HEK293 (cell line): ENCODE data around the gene ITIH2.
"Not testable (repeated sequence)": the region's sequence is repeated elsewhere in the genome, so short reads cannot be mapped to it uniquely, and the experiment has no call there.

Source experiments
- CTCF ChIA-PET: fragments of 350-600 bp; formaldehyde crosslinking; extraction: SDS; loops from one replicate; lab custom pipeline; 2021; ENCODE audit warnings: antibody characterized with exemption; lab: Yijun Ruan, JAX
- POLR2A ChIA-PET: fragments of 300-600 bp; formaldehyde crosslinking; extraction: SDS; loops from one replicate; lab custom pipeline; 2020; ENCODE audit warnings: antibody characterized with exemption, inconsistent platforms; lab: Yijun Ruan, JAX
- H3K27ac ChIP-seq: fragments of 200-500 bp; sonication (Bioruptor generic); 2 replicates; pipeline ENCODE4 v1.5.1; 2014; ENCODE audit warnings: low read depth, low read length, control low read depth, inconsistent platforms; ENCODE audit errors: extremely low read depth
- H3K36me3 ChIP-seq, 2 experiments: fragments of 200-500 bp in 1 of 2; sonication (Bioruptor generic) in 1 of 2; 1 replicate in 1 of 2; 2 replicates in 1 of 2; pipeline ENCODE4 v1.5.1; 2014 to 2017; ENCODE audit warnings: inconsistent platforms in 2 of 2, low read length in 2 of 2; ENCODE audit not compliant: control insufficient read depth in 2 of 2, insufficient read depth in 1 of 2
- H3K4me1 ChIP-seq: fragments of 200-500 bp; sonication (Bioruptor generic); 2 replicates; pipeline ENCODE4 v1.5.1; 2014; ENCODE audit warnings: mild to moderate bottlenecking, low read length, inconsistent platforms; ENCODE audit not compliant: control insufficient read depth, insufficient read depth
- H3K4me3 ChIP-seq: 2 replicates; pipeline ENCODE4 v1.5.1; 2011; ENCODE audit warnings: low read depth, mild to moderate bottlenecking, control low read depth, low read length, moderate library complexity
- H3K9me3 ChIP-seq: fragments of 200-500 bp; sonication (Bioruptor generic); 2 replicates; pipeline ENCODE4 v1.5.1; 2014; ENCODE audit warnings: low read depth, low read length, inconsistent platforms; ENCODE audit not compliant: control insufficient read depth, insufficient read depth
- BCL11B ChIP-seq: fragments of 450-650 bp; formaldehyde crosslinking; IDR thresholded peaks from 2 replicates; pipeline ENCODE4 v1.5.1; 2016; ENCODE audit warnings: low read depth, missing biosample characterization, missing genetic modification characterization
- EGR2 ChIP-seq: fragments of 450-650 bp; formaldehyde crosslinking; IDR thresholded peaks from 2 replicates; pipeline ENCODE4 v1.5.1; 2016; ENCODE audit warnings: low read depth, missing biosample characterization, missing genetic modification characterization
- HOXD13 ChIP-seq: sonication (generic); formaldehyde crosslinking; IDR thresholded peaks from 2 replicates; pipeline ENCODE4 v1.8.0; 2022; ENCODE audit warnings: missing genetic modification reagents, borderline replicate concordance
- INSM2 ChIP-seq: fragments of 450-650 bp; formaldehyde crosslinking; IDR thresholded peaks from 2 replicates; pipeline ENCODE4 v1.5.1; 2016; ENCODE audit warnings: missing biosample characterization, missing genetic modification characterization
- ZBTB1 ChIP-seq: fragments of 450-650 bp; formaldehyde crosslinking; IDR thresholded peaks from 2 replicates; pipeline ENCODE4 v1.5.1; 2016; ENCODE audit warnings: missing biosample characterization, missing genetic modification characterization
- ZNF10 ChIP-seq: fragments of 450-650 bp; formaldehyde crosslinking; IDR thresholded peaks from 2 replicates; pipeline ENCODE4 v1.5.1; 2017; ENCODE audit warnings: missing biosample characterization, missing genetic modification characterization
- ZNF121 ChIP-seq: fragments of 450-650 bp; formaldehyde crosslinking; IDR thresholded peaks from 2 replicates; pipeline ENCODE4 v1.5.1; 2016; ENCODE audit warnings: missing biosample characterization, missing genetic modification characterization
- ZNF155 ChIP-seq: fragments of 450-650 bp; formaldehyde crosslinking; IDR thresholded peaks from 2 replicates; pipeline ENCODE4 v1.5.1; 2016; ENCODE audit warnings: missing biosample characterization, missing genetic modification characterization
- ZNF248 ChIP-seq: fragments of 450-650 bp; formaldehyde crosslinking; IDR thresholded peaks from 2 replicates; pipeline ENCODE4 v1.5.1; 2017; ENCODE audit warnings: missing biosample characterization, missing genetic modification characterization
- ZNF302 ChIP-seq: fragments of 450-650 bp; formaldehyde crosslinking; IDR thresholded peaks from 2 replicates; pipeline ENCODE4 v1.5.1; 2016; ENCODE audit warnings: missing biosample characterization, missing genetic modification characterization, low read depth
- ZNF335 ChIP-seq: fragments of 450-650 bp; formaldehyde crosslinking; conservative IDR thresholded peaks from 2 replicates; pipeline ENCODE4 v1.5.1; 2016; ENCODE audit warnings: missing biosample characterization, missing genetic modification characterization
- ZNF362 ChIP-seq: fragments of 450-650 bp; formaldehyde crosslinking; IDR thresholded peaks from 2 replicates; pipeline ENCODE4 v1.5.1; 2016; ENCODE audit warnings: missing biosample characterization, missing genetic modification characterization
- ZNF404 ChIP-seq: fragments of 450-650 bp; formaldehyde crosslinking; IDR thresholded peaks from 2 replicates; pipeline ENCODE4 v1.5.1; 2017; ENCODE audit warnings: missing biosample characterization, missing genetic modification characterization
- ZNF560 ChIP-seq: fragments of 450-650 bp; formaldehyde crosslinking; IDR thresholded peaks from 2 replicates; pipeline ENCODE4 v1.5.1; 2017; ENCODE audit warnings: missing biosample characterization, missing genetic modification characterization, borderline replicate concordance
- ZNF639 ChIP-seq: fragments of 450-650 bp; formaldehyde crosslinking; IDR thresholded peaks from 2 replicates; pipeline ENCODE4 v1.5.1; 2016; ENCODE audit warnings: missing biosample characterization, missing genetic modification characterization
- ZNF777 ChIP-seq: fragments of 450-650 bp; formaldehyde crosslinking; IDR thresholded peaks from 2 replicates; pipeline ENCODE4 v1.5.1; 2017; ENCODE audit warnings: missing biosample characterization, missing genetic modification characterization, borderline replicate concordance

ITIH2 gene

GRCh38 chr10:7768417-7768816 is 65.3 kb downstream of the ITIH2 start:
- H3K4me1 ChIP-seq = no peaks in the 10 kb centered on the region
- peaks cover 55 to 78% of the 10 kb centered on the region in 2 experiments for H3K36me3 ChIP-seq
- H3K27ac ChIP-seq = no peak overlapping the region
- no peaks in the 10 kb centered on the region for H3K9me3 ChIP-seq
- POLR2A ChIA-PET = no interaction called here
- no peak overlapping the region for H3K4me3 ChIP-seq
- CTCF ChIA-PET = no interaction called here
- no peak for TF ChIP-seq HOXD13 (CRISPR knock-in tag)
- peak; percentile 55; the same call in 1 of the 2 replicates for TF ChIP-seq ZNF10 (tag by site-specific recombination)
- TF ChIP-seq ZNF777 (tag by site-specific recombination) = no peak
- no peak for TF ChIP-seq ZNF248
- TF ChIP-seq ZNF639 (tag by site-specific recombination) = no peak
- no peak for TF ChIP-seq BCL11B (tag by site-specific recombination)

GRCh38 chr10:7773845-7774801 is 71.0 kb downstream of the ITIH2 start:
- no peaks in the 10 kb centered on the region for H3K9me3 ChIP-seq
- H3K4me3 ChIP-seq = no peak overlapping the region
- H3K4me1 ChIP-seq = no peaks in the 10 kb centered on the region
- TF ChIP-seq ZNF335 (tag by site-specific recombination) (no peak), INSM2 (tag by site-specific recombination) (no peak), ZBTB1 (tag by site-specific recombination) (no peak), ZNF560 (no peak), ZNF121 (tag by site-specific recombination) (peak; percentile 59; the same call in 1 of the 2 replicates), ZNF302 (no peak)
- ChIA-PET CTCF (interaction anchor here (0.6 to 1.0 kb wide), 2 partner anchors 18 to 212 kb away, joined by 3 read pairs; no protein-coding TSS in a partner anchor), POLR2A (interaction anchor here (2.2 kb wide), 1 partner anchor 14 kb away, joined by 4 read pairs; the partner anchor contains the start of genes ATP5F1C and KIN)
- peaks cover 51 to 80% of the 10 kb centered on the region in 2 experiments for H3K36me3 ChIP-seq
- no peak overlapping the region for H3K27ac ChIP-seq

- Histone ChIP-seq H3K36me3 (peaks cover 62 to 87% of the 10 kb centered on the region in 2 experiments), H3K4me1 (no peaks in the 10 kb centered on the region), H3K4me3 (no peak overlapping the region), H3K27ac (no peak overlapping the region), H3K9me3 (no peaks in the 10 kb centered on the region)
- ChIA-PET POLR2A (interaction anchor here (0.6 to 0.9 kb wide), 2 partner anchors 41 to 1200 kb away, joined by 3 to 5 read pairs; partner anchors contain the start of gene TAF3), CTCF (interaction anchor here (0.6 to 0.9 kb wide), 5 partner anchors 19 to 498 kb away, joined by 3 to 4 read pairs (median 3); no protein-coding TSS in a partner anchor)
- TF ChIP-seq ZNF404 (tag by site-specific recombination) (no peak), ZNF362 (0 out of 2 replicates have a peak, but pooled peaks have one; percentile 30), ZNF155 (no peak), EGR2 (tag by site-specific recombination) (no peak)
Measured at GRCh38 chr10:7776777-7777176, 73.7 kb downstream of the ITIH2 start.

GRCh38 chr10:7782194-7782593 is 79.1 kb downstream of the ITIH2 start:
- CTCF ChIA-PET = interaction anchor here (0.6 kb wide), 2 partner anchors 10 to 360 kb away, joined by 3 to 5 read pairs; no protein-coding TSS in a partner anchor
- POLR2A ChIA-PET, H3K4me1 ChIP-seq: not testable (repeated sequence)

More at GRCh38 chr10:7782194-7782593, 79.1 kb downstream of the ITIH2 start:
- H3K27ac ChIP-seq, H3K4me3 ChIP-seq, H3K9me3 ChIP-seq: not testable (repeated sequence)
- peaks cover 47 to 55% of the 10 kb centered on the region in 2 experiments for H3K36me3 ChIP-seq
